ENCODE results near the gene KIR3DL2.
"Not testable (repeated sequence)": the region's sequence is repeated elsewhere in the genome, so short reads cannot be mapped to it uniquely, and the experiment has no call there.

KIR3DL2 gene

GRCh38 chr19:54863459-54863858 is 13.2 kb downstream of the KIR3DL2 start:
- in situ Hi-C loops (cut with MboI; ENCODE audit: low sequenced_read_pairs): not testable (repeated sequence)

DNA sequence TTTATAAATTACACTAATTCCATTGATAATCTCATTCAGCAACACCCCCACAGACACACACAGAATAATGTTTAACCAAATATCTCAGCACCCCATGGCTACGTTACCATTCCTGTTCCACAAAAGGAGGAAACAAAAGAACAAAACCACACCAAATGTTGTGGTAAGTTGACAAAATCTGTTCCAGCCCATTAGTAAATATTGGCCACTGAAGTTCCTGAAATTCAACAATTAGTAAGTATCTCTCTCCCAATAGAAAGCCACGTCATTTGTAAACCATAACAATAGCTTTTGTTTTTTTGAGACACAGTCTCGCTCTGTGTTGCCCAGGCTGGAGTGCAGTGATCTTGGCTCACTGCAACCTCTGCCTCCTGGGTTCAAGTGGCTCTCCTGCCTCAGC is 21.5 kb downstream of the KIR3DL2 start:
- in situ Hi-C loops (cut with MboI; ENCODE audit: low sequenced_read_pairs): no loop called here

DNA sequence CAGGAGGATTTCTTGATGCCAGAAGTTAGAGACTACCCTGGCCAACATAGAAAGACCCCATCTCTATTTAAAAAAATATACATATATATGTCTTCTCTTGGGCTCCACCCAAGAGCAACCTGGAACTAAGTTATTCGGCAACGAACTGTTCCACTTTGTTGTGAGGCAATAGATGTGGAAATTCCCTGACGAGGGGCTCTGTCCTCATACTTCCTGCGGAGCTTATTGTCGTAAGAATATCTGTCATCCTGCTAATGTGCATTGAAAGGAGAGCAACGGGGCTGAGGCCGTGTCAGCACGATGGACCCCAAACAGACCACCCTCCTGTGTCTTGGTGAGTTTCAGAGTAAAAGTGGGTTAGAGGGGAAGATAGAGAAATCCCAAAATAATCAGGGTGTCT is 23.7 kb downstream of the KIR3DL2 start, which contains the start of gene FCAR:
TSS of gene FCAR (plus strand) at position 246 of the 400 bp plus-strand sequence. CDS start at position 301, 55 bp downstream.
- in situ Hi-C loops (cut with MboI; ENCODE audit: low sequenced_read_pairs): no loop called here

DNA sequence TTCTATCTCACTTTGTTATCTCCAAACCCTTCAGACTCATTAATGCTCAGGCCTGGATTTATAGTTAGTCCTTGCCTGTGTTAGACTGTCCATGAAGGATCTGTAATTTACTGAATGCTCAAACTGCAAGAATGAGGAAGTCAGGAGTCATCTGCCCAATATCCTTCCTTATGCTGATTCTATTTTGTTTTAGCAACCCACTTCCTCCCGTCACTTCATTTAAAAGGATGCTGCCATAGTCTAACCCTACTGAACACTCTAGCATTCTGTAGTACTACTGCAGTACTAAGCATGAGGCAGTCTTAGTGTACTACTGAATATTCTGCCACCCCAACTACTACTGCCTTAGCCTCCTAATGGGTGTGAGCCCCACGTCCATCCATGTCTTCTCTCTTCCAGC is 25.3 kb downstream of the KIR3DL2 start:
- in situ Hi-C loops (cut with MboI; ENCODE audit: low sequenced_read_pairs): no loop called here

GRCh38 chr19:54877471-54877870 is 27.2 kb downstream of the KIR3DL2 start:
- in situ Hi-C loops (cut with MboI; ENCODE audit: low sequenced_read_pairs): no loop called here

GRCh38 chr19:54881884-54882283 is 31.6 kb downstream of the KIR3DL2 start:
- in situ Hi-C loops (cut with MboI; ENCODE audit: low sequenced_read_pairs): no loop called here

DNA sequence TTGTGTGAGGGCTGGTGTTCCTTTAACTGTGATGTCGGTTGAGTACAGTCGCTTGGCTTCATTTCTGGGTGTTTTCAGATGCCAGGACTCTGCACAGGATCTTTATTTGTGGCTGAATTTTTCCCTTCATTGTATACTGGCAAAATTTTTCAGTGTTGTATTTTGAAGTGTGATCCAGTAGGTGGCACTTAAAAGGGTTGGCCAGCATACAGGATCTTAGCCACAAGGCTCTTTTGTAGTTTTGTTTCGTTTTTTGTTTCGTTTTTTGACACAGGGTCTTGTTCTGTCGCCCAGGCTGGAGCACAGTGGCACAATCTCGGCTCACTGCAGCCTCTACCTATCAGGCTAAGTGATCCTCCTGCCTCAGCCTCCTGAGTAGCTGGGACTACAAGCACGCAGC is 32.5 kb downstream of the KIR3DL2 start:
- in situ Hi-C loops (cut with MboI; ENCODE audit: low sequenced_read_pairs): no loop called here

- in situ Hi-C loops (cut with MboI; ENCODE audit: low sequenced_read_pairs): no loop called here
Observed at GRCh38 chr19:54883228-54883627, 33.0 kb downstream of the KIR3DL2 start.

- in situ Hi-C loops (cut with MboI; ENCODE audit: low sequenced_read_pairs): no loop called here
Observed at GRCh38 chr19:54888239-54888638, 38.0 kb downstream of the KIR3DL2 start.

- in situ Hi-C loops (cut with MboI; ENCODE audit: low sequenced_read_pairs): no loop called here
Observed at GRCh38 chr19:54889566-54889965, 39.3 kb downstream of the KIR3DL2 start.

- in situ Hi-C loops (cut with MboI; ENCODE audit: low sequenced_read_pairs): no loop called here
Observed at GRCh38 chr19:54893406-54893805, 43.2 kb downstream of the KIR3DL2 start.

DNA sequence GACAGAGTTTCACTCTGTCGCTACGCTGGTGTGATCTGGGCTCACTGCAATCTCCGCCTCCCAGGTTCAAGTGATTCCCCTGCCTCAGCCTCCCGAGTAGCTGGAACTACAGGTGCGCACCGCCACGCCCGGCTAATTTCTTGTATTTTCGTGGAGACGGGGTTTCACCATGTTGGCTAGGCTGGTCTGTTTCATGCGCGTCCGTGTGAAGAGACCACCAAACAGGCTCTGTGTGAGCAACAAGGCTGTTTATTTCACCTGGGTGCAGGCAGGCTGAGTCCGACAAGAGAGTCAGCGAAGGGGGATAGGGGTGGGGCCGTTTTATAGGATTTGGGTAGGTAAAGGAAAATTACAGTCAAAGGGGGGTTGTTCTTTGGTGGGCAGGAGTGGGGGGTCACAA is 43.9 kb downstream of the KIR3DL2 start:
- in situ Hi-C loops (cut with MboI; ENCODE audit: low sequenced_read_pairs): not testable (repeated sequence)

- in situ Hi-C loops (cut with MboI; ENCODE audit: low sequenced_read_pairs): no loop called here
Observed at GRCh38 chr19:54896036-54896435, 45.8 kb downstream of the KIR3DL2 start.

DNA sequence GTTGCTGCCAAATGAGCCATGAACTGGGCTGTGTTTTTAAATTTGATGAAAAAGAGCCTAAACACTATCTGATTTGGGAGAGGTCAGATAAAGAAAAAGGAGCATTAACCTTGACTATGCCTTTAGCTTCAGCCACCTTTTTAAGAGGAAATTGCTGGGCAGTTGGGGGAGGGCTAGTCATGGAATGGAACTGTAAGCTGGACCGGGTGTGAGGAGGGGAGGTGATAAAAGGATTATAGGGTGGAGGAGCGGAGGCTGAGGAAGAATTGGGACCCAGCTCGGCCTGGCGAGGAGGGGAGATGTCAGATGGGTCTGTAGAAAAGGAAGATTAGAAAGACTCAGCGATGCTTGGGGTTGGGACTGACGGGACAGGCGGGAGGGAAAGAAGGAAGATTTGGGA is 48.4 kb downstream of the KIR3DL2 start:
- in situ Hi-C loops (cut with MboI; ENCODE audit: low sequenced_read_pairs): not testable (repeated sequence)

- in situ Hi-C loops (cut with MboI; ENCODE audit: low sequenced_read_pairs): not testable (repeated sequence)
Observed at GRCh38 chr19:54899646-54900045, 49.4 kb downstream of the KIR3DL2 start.

- in situ Hi-C loops (cut with MboI; ENCODE audit: low sequenced_read_pairs): not testable (repeated sequence)
Observed at GRCh38 chr19:54901153-54901552, 50.9 kb downstream of the KIR3DL2 start.

GRCh38 chr19:54902061-54902460 is 51.8 kb downstream of the KIR3DL2 start:
- in situ Hi-C loops (cut with MboI; ENCODE audit: low sequenced_read_pairs): no loop called here

GRCh38 chr19:54903303-54903702 is 53.1 kb downstream of the KIR3DL2 start:
- in situ Hi-C loops (cut with MboI; ENCODE audit: low sequenced_read_pairs): no loop called here

DNA sequence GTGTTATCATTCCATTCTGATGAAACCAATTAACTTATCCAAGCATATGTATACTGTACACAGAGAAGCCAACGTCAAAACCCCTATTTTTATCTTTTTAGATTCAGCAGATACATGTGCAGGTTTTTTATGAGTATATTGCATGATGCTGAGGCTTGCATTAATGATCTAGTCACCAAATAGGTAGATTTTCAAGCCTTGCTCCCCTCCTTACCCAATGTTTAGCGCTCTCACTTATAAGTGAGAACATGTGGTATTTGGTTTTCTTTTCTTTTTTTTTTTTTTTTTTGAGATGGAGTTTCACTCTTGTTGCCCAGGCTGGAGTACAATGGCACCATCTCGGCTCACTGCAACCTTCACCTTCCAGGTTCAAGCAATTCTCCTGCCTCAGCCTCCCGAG is 54.0 kb downstream of the KIR3DL2 start:
- in situ Hi-C loops (cut with MboI; ENCODE audit: low sequenced_read_pairs): not testable (repeated sequence)

DNA sequence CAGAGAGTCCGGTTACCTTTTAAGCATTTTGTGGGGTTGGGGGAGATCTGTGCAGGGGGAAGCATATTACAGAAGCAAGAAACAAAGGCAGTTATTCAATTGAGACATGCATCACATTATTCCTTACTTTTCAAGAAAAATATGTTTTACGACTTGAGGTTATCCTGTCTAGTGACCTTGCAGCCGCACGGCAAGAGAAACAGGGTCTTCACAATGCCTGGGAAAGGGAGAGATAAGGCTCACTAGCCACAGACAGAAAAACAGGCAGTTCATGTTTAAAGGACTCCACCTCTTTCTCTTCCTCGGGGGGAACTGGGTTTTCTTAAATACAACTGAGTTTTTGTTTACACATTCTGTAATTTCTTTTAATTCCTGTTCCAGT is 55.2 kb downstream of the KIR3DL2 start:
- in situ Hi-C loops (cut with MboI; ENCODE audit: low sequenced_read_pairs): no loop called here

GRCh38 chr19:54905803-54906511 is 55.7 kb downstream of the KIR3DL2 start, which contains the start of gene NCR1:
Gene NCR1, plus strand, starts transcription at chr19:54906148. Its CDS starts 40 bp downstream, at chr19:54906188.
- in situ Hi-C loops (cut with MboI; ENCODE audit: low sequenced_read_pairs): no loop called here

GRCh38 chr19:54906819-54907218 is 56.6 kb downstream of the KIR3DL2 start:
- in situ Hi-C loops (cut with MboI; ENCODE audit: low sequenced_read_pairs): no loop called here

- in situ Hi-C loops (cut with MboI; ENCODE audit: low sequenced_read_pairs): not testable (repeated sequence)
Observed at GRCh38 chr19:54907899-54908298, 57.7 kb downstream of the KIR3DL2 start.

All from hTERT RPE-1 (cell line).